ENCODE results near the gene CACNB3.

DNA sequence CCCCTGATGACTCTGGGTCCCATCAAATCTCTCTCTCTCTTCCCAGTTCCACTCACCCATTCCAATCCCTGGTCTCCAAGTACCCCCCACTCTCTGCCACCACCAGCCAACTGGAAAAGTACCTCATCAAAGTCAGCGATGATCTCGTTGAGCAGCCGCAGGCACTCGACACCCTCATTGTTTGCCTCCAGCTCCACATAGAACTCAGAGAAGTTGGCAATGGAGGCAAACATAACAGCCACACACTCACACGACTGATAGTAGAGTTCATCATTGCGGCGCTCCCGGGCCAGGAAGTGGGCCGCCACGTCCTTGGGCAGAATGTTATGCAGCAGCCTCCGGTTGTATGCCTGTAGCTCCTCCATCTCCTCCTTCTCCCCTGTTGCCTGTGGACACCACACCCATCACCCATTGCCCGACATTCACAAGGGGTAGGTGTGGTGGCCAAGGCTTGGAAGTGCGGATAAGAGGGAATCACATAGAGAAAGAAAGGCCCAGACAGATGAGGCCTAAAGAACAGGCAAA is 46.6 kb upstream of the CACNB3 start:
- TF ChIP-seq, protein P1, sequence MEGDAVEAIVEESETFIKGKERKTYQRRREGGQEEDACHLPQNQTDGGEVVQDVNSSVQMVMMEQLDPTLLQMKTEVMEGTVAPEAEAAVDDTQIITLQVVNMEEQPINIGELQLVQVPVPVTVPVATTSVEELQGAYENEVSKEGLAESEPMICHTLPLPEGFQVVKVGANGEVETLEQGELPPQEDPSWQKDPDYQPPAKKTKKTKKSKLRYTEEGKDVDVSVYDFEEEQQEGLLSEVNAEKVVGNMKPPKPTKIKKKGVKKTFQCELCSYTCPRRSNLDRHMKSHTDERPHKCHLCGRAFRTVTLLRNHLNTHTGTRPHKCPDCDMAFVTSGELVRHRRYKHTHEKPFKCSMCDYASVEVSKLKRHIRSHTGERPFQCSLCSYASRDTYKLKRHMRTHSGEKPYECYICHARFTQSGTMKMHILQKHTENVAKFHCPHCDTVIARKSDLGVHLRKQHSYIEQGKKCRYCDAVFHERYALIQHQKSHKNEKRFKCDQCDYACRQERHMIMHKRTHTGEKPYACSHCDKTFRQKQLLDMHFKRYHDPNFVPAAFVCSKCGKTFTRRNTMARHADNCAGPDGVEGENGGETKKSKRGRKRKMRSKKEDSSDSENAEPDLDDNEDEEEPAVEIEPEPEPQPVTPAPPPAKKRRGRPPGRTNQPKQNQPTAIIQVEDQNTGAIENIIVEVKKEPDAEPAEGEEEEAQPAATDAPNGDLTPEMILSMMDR (IDR thresholded peaks at IDR 0.05): no peak
- TF ChIP-seq POLR2A (IDR thresholded peaks at IDR 0.05) (no peak), POLR2AphosphoS5 (IDR thresholded peaks at IDR 0.05; ENCODE audit: insufficient read depth in 1 of 2, low read depth in 1 of 2) (no peak)

Data from vagina (tissue), 2 donors.